Measurements from ENCODE around the gene MXI1.

The MXI1 gene

DNA sequence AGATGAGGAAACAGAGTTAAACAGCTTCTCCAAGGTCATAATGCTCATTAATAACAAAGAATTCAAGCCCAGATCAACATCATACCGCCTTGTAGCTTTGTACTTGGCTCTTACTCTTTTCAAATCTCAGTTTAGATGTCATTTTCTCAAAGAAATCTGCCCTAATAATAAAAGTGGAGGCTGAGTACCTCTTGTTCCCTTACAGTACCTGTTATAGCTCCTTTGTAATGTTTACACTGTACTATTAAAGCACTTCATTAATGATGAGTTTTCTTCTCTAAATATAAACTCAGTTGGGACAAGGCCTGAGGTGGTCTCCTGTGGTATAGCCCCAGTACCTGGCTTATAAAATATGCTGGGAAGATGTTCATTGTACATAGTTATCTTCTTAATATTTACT lies 89.6 kb downstream of the MXI1 start:
- Histone ChIP-seq H3K27me3 (ENCODE audit: insufficient read depth, low read depth, severe bottlenecking) (no peaks in the 10 kb centered on the region), H3K36me3 (peaks cover 99% of the 10 kb centered on the region), H3K4me3 (ENCODE audit: low read depth, low read length) (no peak overlapping the region), H3K9me3 (ENCODE audit: severe bottlenecking) (no peaks in the 10 kb centered on the region), H3K27ac (no peak overlapping the region)
- DNase-seq, result no peak
- TF ChIP-seq, protein P1, sequence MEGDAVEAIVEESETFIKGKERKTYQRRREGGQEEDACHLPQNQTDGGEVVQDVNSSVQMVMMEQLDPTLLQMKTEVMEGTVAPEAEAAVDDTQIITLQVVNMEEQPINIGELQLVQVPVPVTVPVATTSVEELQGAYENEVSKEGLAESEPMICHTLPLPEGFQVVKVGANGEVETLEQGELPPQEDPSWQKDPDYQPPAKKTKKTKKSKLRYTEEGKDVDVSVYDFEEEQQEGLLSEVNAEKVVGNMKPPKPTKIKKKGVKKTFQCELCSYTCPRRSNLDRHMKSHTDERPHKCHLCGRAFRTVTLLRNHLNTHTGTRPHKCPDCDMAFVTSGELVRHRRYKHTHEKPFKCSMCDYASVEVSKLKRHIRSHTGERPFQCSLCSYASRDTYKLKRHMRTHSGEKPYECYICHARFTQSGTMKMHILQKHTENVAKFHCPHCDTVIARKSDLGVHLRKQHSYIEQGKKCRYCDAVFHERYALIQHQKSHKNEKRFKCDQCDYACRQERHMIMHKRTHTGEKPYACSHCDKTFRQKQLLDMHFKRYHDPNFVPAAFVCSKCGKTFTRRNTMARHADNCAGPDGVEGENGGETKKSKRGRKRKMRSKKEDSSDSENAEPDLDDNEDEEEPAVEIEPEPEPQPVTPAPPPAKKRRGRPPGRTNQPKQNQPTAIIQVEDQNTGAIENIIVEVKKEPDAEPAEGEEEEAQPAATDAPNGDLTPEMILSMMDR (IDR thresholded peaks at IDR 0.05; ENCODE audit: low read depth, low read length), result no peak

- DNase-seq, result peak; percentile 68
- H3K9me3 ChIP-seq (ENCODE audit: severe bottlenecking), result no peaks in the 10 kb centered on the region
- H3K27me3 ChIP-seq (ENCODE audit: insufficient read depth, low read depth, severe bottlenecking), result no peaks in the 10 kb centered on the region
- peaks cover 83% of the 10 kb centered on the region for H3K36me3 ChIP-seq
- peak overlapping the region; percentile 10 for H3K4me3 ChIP-seq (ENCODE audit: low read depth, low read length)
- TF ChIP-seq, protein P1 (IDR thresholded peaks at IDR 0.05; ENCODE audit: low read depth, low read length), result no peak
- peak overlapping the region; percentile 68 for H3K27ac ChIP-seq
Observed at GRCh38 chr10:110300486-110300986, 93.1 kb downstream of the MXI1 start.

- no peak for DNase-seq
- TF ChIP-seq, protein P1 (IDR thresholded peaks at IDR 0.05; ENCODE audit: low read depth, low read length), result no peak
- H3K36me3 ChIP-seq, result peaks cover 52% of the 10 kb centered on the region
- no peaks in the 10 kb centered on the region for H3K9me3 ChIP-seq (ENCODE audit: severe bottlenecking)
- H3K27me3 ChIP-seq (ENCODE audit: insufficient read depth, low read depth, severe bottlenecking), result no peaks in the 10 kb centered on the region
- H3K4me3 ChIP-seq (ENCODE audit: low read depth, low read length), result peak overlapping the region; percentile 68
- peak overlapping the region; percentile 93 for H3K27ac ChIP-seq
Observed at GRCh38 chr10:110303681-110304080, 96.3 kb downstream of the MXI1 start.

GRCh38 chr10:110304394-110304779 lies 97.0 kb downstream of the MXI1 start:
- H3K36me3 ChIP-seq, result peaks cover 44% of the 10 kb centered on the region
- TF ChIP-seq, protein P1 (IDR thresholded peaks at IDR 0.05; ENCODE audit: low read depth, low read length), result no peak
- DNase-seq, result no peak
- H3K27ac ChIP-seq, result peak overlapping the region; percentile 93
- H3K9me3 ChIP-seq (ENCODE audit: severe bottlenecking), result no peaks in the 10 kb centered on the region
- peak overlapping the region; percentile 68 for H3K4me3 ChIP-seq (ENCODE audit: low read depth, low read length)
- H3K27me3 ChIP-seq (ENCODE audit: insufficient read depth, low read depth, severe bottlenecking), result no peaks in the 10 kb centered on the region

DNA sequence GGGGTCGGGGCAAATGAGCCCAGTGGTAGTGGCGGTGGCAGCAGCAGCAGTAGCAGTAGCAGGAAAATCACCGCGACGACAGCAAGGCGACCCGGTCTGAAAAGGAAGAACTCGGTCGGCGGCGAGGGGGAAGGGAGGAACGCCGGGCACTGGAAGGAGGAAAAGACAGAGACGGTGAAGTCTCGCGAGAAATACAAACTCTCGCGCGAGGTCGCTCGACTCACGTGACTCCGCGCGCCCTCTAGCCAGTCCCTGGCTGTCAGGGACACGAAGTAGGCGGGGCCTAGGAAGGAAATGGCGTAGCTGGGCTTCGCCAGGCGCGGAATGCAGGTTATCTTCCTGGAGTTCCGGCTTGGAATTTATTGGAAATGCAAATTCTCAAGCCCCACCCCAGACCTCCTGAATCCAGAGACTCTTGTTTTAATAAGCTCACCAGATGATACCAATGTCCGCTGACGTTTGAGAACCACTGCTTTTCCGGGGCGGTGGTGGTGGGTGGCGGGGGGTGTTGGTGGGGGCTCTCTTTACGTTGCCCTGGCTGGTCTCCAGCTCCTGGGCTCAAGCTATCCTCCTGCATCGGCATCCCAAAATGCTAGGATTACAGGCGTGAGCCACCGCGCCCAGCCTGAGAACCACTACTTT lies 97.5 kb downstream of the MXI1 start, which contains the start of gene SMNDC1:
Gene SMNDC1, minus strand, starts transcription at position 141 of the 642 bp plus-strand sequence. CDS start 1,333 bp downstream, outside the sequence.
- peak; percentile 98 for DNase-seq
- Histone ChIP-seq H3K9me3 (ENCODE audit: severe bottlenecking) (no peaks in the 10 kb centered on the region), H3K36me3 (peaks cover 40% of the 10 kb centered on the region), H3K4me3 (ENCODE audit: low read depth, low read length) (peak within 1 kb of the TSS; percentile 68), H3K27ac (peak within 1 kb of the TSS; percentile 93), H3K27me3 (ENCODE audit: insufficient read depth, low read depth, severe bottlenecking) (no peaks in the 10 kb centered on the region)
- TF ChIP-seq, protein P1 (IDR thresholded peaks at IDR 0.05; ENCODE audit: low read depth, low read length), result no peak

Measured in WERI-Rb-1 (cell line).